HCT116 (cell line): ENCODE data around the gene PTPRZ1.

Source experiments
- EGR1 ChIP-seq: IDR thresholded peaks from 2 replicates; pipeline ENCODE4 v1.6.1; 2012; ENCODE audit warnings: low read depth
- JUND ChIP-seq: IDR thresholded peaks from 2 replicates; pipeline ENCODE4 v1.6.1; 2012
- POLR2A ChIP-seq: IDR thresholded peaks from 2 replicates; pipeline ENCODE4 v1.7.0; 2011; ENCODE audit warnings: borderline replicate concordance; ENCODE audit not compliant: insufficient read depth, insufficient read length; ENCODE audit errors: extremely low read depth
- POLR2AphosphoS5 ChIP-seq: IDR thresholded peaks from 2 replicates; pipeline ENCODE4 v1.6.1; 2011; ENCODE audit warnings: mild to moderate bottlenecking, low read depth, low read length, moderate library complexity
- SRF ChIP-seq: IDR thresholded peaks from 2 replicates; pipeline ENCODE4 v1.6.1; 2012; ENCODE audit warnings: low read depth
- YY1 ChIP-seq: IDR thresholded peaks from 2 replicates; pipeline ENCODE4 v1.6.1; 2011; ENCODE audit warnings: low read length, low read depth, moderate library complexity, mild to moderate bottlenecking; ENCODE audit not compliant: insufficient replicate concordance; ENCODE audit errors: extremely low read depth
- TF ChIP-seq, protein P1 (sequence below), 3 experiments: fragments of 200-600 bp in 1 of 3; sonication (generic) in 1 of 3; IDR thresholded peaks in 2 of 3; conservative IDR thresholded peaks in 1 of 3; 2 replicates each; pipeline ENCODE4 v1.5.1; 2012 to 2017; ENCODE audit warnings: low read depth in 2 of 3, low read length in 2 of 3, antibody characterized with exemption in 1 of 3, borderline replicate concordance in 1 of 3, control low read depth in 1 of 3, mild to moderate bottlenecking in 1 of 3, mixed read lengths in 1 of 3, mixed run types in 1 of 3, moderate library complexity in 1 of 3; ENCODE audit not compliant: insufficient read depth in 1 of 3
- TF ChIP-seq, protein P2 (sequence below): IDR thresholded peaks from 2 replicates; pipeline ENCODE4 v1.6.1; 2011; ENCODE audit warnings: mild to moderate bottlenecking, low read length, moderate library complexity; ENCODE audit not compliant: insufficient replicate concordance; ENCODE audit errors: extremely low read depth

DNA sequence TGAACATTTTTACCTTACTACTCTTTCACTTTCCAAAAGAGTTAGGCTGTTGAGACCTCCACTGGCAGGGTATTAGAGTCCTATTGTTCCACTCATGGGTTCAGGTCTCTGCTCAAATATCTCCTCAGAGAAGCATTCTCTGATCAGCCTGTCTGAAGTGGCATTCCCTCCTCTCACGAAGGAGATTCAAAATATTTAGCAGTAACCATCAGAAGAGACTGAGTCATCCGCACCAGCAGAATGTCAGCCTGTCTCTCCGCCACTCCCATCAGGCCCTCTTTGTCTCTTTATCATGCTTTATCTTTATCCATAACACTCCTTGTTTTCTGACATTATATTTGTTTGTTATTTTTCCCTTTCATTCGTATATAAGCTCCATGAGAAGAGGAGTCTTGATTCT lies 192.0 kb downstream of the PTPRZ1 start:
- TF ChIP-seq, protein P1, sequence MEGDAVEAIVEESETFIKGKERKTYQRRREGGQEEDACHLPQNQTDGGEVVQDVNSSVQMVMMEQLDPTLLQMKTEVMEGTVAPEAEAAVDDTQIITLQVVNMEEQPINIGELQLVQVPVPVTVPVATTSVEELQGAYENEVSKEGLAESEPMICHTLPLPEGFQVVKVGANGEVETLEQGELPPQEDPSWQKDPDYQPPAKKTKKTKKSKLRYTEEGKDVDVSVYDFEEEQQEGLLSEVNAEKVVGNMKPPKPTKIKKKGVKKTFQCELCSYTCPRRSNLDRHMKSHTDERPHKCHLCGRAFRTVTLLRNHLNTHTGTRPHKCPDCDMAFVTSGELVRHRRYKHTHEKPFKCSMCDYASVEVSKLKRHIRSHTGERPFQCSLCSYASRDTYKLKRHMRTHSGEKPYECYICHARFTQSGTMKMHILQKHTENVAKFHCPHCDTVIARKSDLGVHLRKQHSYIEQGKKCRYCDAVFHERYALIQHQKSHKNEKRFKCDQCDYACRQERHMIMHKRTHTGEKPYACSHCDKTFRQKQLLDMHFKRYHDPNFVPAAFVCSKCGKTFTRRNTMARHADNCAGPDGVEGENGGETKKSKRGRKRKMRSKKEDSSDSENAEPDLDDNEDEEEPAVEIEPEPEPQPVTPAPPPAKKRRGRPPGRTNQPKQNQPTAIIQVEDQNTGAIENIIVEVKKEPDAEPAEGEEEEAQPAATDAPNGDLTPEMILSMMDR (IDR thresholded peaks at IDR 0.05 in 2 of 3, conservative IDR thresholded peaks at IDR 0.05 in 1 of 3; ENCODE audit: borderline replicate concordance in 1 of 3, insufficient read depth in 1 of 3, low read depth in 2 of 3, low read length in 2 of 3) = no peak
- no peak for TF ChIP-seq POLR2AphosphoS5
- TF ChIP-seq, protein P2, sequence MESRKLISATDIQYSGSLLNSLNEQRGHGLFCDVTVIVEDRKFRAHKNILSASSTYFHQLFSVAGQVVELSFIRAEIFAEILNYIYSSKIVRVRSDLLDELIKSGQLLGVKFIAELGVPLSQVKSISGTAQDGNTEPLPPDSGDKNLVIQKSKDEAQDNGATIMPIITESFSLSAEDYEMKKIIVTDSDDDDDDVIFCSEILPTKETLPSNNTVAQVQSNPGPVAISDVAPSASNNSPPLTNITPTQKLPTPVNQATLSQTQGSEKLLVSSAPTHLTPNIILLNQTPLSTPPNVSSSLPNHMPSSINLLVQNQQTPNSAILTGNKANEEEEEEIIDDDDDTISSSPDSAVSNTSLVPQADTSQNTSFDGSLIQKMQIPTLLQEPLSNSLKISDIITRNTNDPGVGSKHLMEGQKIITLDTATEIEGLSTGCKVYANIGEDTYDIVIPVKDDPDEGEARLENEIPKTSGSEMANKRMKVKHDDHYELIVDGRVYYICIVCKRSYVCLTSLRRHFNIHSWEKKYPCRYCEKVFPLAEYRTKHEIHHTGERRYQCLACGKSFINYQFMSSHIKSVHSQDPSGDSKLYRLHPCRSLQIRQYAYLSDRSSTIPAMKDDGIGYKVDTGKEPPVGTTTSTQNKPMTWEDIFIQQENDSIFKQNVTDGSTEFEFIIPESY = no peak
- TF ChIP-seq POLR2A = no peak
- TF ChIP-seq EGR1 = no peak
- no peak for TF ChIP-seq SRF
- no peak for TF ChIP-seq JUND
- no peak for TF ChIP-seq YY1
